Measurements from ENCODE around the gene TERT.

The TERT gene

GRCh38 chr5:1317921-1318565, 23.2 kb upstream of the TERT start:
- no peak for DNase-seq
- TF ChIP-seq GATA1 (IDR thresholded peaks at IDR 0.05; ENCODE audit: low read depth, low read length), result no peak
- TF ChIP-seq POLR2A (IDR thresholded peaks at IDR 0.05; ENCODE audit: low read length), result no peak

GRCh38 chr5:1316588-1317340, 21.9 kb upstream of the TERT start:
- no peak for TF ChIP-seq GATA1 (IDR thresholded peaks at IDR 0.05; ENCODE audit: low read depth, low read length)
- DNase-seq, result no peak

- TF ChIP-seq GATA1 (IDR thresholded peaks at IDR 0.05; ENCODE audit: low read depth, low read length), result no peak
- TF ChIP-seq POLR2A (IDR thresholded peaks at IDR 0.05; ENCODE audit: low read length), result no peak
- no peak for DNase-seq
Measured at GRCh38 chr5:1315709-1316587, 21.1 kb upstream of the TERT start.

DNA sequence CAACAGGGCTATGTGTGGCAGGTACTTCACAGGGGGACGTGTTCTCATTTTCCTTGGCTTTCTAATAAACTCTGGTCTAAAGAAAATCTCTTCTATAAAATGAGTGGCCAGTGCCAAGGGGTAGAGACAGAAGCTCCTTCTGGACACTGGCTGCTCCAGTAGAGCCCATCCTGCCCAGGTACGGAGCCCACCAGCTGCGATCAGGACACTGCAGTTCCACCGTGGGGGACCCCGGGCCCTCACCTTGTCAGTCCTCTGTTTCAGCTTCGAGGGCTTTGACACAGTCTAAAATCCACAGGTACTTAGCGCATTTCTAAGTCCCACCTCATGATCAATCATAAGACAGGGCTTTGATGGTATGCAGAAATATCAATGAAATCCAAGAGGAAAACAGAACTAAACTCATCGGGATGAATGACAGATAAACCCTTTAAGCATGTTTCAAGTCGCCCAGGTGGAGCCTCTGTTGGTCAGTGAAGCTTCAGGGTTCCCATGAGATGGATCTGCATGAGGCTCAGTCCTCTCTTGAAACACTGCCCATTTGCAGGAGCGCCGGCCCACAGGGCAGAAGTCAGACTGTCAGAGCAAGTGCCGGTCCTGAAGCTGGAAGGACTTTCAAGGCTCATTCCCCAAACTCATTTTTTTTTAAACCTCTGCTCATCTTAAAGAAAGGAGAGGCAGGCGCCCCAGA, 20.3 kb upstream of the TERT start:
- TF ChIP-seq POLR2A (IDR thresholded peaks at IDR 0.05; ENCODE audit: low read length) (no peak), GATA1 (IDR thresholded peaks at IDR 0.05; ENCODE audit: low read depth, low read length) (no peak)
- no peak for DNase-seq

DNA sequence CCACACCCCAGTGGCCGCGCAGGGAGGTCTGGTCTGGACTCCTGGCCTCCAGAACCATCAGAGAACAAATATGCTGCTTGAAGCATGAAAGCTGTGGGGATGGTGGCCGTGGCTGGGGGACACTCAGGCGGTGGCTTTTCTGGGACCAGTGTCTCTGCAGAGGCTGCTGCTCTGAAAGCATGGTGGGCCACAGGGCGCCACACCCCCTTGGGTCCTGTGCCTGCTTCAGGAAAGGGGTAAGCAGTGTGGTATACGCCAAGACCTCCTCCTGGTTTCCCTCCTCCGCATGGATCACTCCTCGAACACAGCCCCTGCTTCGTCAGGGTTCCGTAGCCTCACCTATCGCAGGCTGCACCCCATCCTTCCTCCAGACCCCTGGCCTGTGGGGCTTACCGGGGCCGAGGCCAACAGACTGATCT, 19.7 kb upstream of the TERT start:
- DNase-seq, result no peak
- TF ChIP-seq GATA1 (IDR thresholded peaks at IDR 0.05; ENCODE audit: low read depth, low read length), result no peak
- TF ChIP-seq POLR2A (IDR thresholded peaks at IDR 0.05; ENCODE audit: low read length), result no peak

DNA sequence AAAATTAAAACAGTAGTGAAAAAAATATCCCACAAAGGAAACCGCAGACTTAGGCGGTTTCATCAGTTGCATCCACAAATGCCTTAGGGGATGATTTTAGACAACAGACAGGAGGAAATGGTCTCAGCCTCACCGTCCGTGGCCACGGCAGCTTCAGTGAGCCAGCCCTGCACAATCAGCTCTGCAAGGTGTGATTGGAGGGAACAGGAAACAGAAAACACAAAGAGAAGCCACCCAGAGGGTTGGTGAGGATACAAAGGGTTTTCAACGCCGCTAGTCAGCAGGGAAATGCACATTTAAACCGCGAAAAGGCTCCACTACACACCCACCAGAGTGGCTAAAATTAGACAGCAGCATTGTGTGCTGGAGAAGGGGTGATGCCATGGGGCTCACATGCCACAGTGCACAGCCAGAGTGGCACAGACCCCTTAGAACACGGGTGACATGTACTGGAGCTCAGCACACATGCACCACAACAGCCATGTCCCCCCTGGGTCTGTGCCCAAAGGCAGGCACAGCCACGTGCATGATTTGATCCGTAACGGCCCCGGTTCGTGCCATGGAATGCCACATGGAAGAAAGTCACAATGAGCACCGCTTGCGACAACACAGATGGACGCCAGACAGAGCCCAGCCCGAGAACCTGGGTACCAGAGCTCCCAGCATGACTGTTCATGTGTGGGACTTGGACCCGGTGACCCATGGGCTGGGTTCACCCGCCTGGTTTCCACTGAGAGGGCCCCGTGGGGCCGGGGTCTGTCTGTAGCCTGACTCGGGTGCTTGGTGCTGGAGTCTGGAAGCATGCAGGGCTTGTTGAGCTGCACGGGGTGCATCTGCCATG, 18.3 kb upstream of the TERT start:
- no peak for TF ChIP-seq GATA1 (IDR thresholded peaks at IDR 0.05; ENCODE audit: low read depth, low read length)
- DNase-seq, result no peak

DNA sequence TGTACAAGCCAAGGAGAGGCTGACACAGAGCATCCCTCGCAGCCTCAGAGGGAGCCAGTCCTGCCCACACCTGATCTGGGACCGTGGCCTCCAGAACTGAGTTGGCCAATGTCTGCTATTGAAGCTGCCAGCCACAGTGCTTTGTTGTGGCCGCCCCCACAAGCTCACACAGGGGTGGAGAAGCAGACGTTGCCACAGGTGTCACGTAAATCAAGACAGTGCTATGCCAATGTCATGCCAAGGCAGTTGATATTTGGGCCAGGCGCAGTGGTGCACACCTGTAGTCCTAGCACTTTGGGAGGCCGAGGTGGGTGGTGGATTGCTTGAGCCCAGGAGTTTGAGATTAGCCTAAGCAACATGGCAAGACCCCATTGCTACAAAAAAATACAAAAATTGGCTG, 17.3 kb upstream of the TERT start:
- no peak for DNase-seq
- TF ChIP-seq GATA1 (IDR thresholded peaks at IDR 0.05; ENCODE audit: low read depth, low read length) (no peak), POLR2A (IDR thresholded peaks at IDR 0.05; ENCODE audit: low read length) (no peak)

- no peak for DNase-seq
- no peak for TF ChIP-seq POLR2A (IDR thresholded peaks at IDR 0.05; ENCODE audit: low read length)
- TF ChIP-seq GATA1 (IDR thresholded peaks at IDR 0.05; ENCODE audit: low read depth, low read length), result no peak
Measured at GRCh38 chr5:1311439-1312055, 16.7 kb upstream of the TERT start.

DNA sequence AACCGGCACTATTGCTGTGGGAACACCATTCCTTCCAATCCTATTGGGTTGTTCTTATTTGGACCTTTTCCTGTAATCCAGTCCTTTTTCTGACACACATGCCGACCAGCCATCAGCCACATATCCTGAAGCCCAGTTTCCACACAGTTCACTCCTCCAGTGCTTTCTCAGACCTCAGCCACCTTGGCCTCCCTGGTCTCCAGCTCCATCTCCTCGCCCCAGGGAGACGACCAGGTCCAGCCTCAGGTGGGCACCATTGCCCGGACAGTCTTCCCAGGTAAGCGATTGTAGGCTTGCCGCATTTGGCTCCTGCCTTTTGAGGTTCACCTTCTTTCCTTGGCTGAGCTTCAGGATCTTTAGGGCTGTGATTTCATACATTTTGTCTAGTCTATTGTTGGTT, 15.2 kb upstream of the TERT start:
- DNase-seq, result no peak
- TF ChIP-seq POLR2A (IDR thresholded peaks at IDR 0.05; ENCODE audit: low read length), result no peak
- TF ChIP-seq GATA1 (IDR thresholded peaks at IDR 0.05; ENCODE audit: low read depth, low read length), result no peak

GRCh38 chr5:1304033-1304432, 9.2 kb upstream of the TERT start:
- DNase-seq, result no peak
- TF ChIP-seq POLR2A (IDR thresholded peaks at IDR 0.05; ENCODE audit: low read length) (no peak), GATA1 (IDR thresholded peaks at IDR 0.05; ENCODE audit: low read depth, low read length) (no peak)

- no peak for DNase-seq
- TF ChIP-seq GATA1 (IDR thresholded peaks at IDR 0.05; ENCODE audit: low read depth, low read length), result no peak
- TF ChIP-seq POLR2A (IDR thresholded peaks at IDR 0.05; ENCODE audit: low read length), result no peak
Measured at GRCh38 chr5:1302258-1302657, 7.4 kb upstream of the TERT start.

GRCh38 chr5:1300581-1301083, 5.8 kb upstream of the TERT start:
- no peak for DNase-seq

More at GRCh38 chr5:1300581-1301083, 5.8 kb upstream of the TERT start:
- TF ChIP-seq GATA1 (IDR thresholded peaks at IDR 0.05; ENCODE audit: low read depth, low read length) (no peak), POLR2A (IDR thresholded peaks at IDR 0.05; ENCODE audit: low read length) (no peak)
